GM10248 (cell line): ENCODE results near the gene PHACTR1.

ENCODE experiments used
- CTCF ChIA-PET: fragments of 300-600 bp; sonication (Branson Sonifier 250); formaldehyde crosslinking; extraction: SDS; loops from one replicate; lab custom pipeline; 2021; ENCODE audit warnings: antibody characterized with exemption; lab: Yijun Ruan, JAX
- POLR2A ChIA-PET: fragments of 350-650 bp; sonication (Branson Sonifier 250); formaldehyde crosslinking; extraction: SDS; loops from one replicate; lab custom pipeline; 2020; ENCODE audit warnings: antibody characterized with exemption; lab: Yijun Ruan, JAX
- DNase-seq: peaks from one replicate; pipeline ENCODE4 v3.0.0; 2012; ENCODE audit errors: extremely low spot score
- TF ChIP-seq, protein P1 (sequence below): IDR thresholded peaks from 2 replicates; pipeline ENCODE4 v1.5.1; 2012; ENCODE audit warnings: mild to moderate bottlenecking, low read depth; ENCODE audit errors: extremely low read depth, missing control alignments, control extremely low read depth

Gene PHACTR1

DNA sequence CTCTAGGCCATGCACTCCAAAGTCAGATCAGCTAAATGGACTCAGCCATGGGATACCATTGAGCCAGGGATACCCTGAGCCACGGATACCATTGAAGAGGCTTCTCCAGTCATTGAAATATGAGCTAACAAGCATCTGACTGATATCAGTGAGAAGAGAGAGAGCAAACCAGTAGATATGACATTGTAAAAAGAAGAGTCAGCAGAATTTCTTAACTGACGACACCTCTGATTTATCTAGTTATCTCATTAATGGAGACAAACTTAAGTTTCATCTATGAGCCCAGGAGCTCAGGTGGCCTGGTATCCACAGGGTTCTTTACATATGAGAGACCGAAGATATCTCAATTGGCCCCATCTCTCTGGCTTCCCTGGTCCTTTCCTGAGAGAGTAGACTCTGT is 471.1 kb downstream of the PHACTR1 start:
- DNase-seq, result no peak
- ChIA-PET CTCF (interaction anchor here (0.9 to 1.6 kb wide), 5 partner anchors 10 to 150 kb away, joined by 3 to 5 read pairs (median 4); no protein-coding TSS in a partner anchor), POLR2A (no interaction called here)

DNA sequence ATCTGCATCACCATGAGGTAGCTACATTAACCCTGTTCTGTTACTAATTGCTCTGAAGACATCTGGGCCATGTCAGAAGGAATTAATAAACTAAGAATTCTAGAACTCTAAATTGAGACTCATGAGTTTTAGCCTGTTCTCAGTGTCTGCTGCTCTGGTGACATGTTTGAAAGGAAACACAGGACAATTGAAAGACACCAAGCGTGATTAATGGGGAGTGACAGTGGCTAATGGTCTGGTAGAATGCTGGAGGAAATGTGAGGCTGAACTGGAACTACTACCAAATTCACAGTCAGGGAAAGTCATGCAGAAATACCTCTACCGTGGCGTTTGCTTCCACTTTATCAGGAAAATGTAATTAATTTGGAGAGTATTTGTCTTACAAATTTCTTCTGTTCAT is 471.7 kb downstream of the PHACTR1 start:
- ChIA-PET CTCF (interaction anchor here (0.9 to 1.6 kb wide), 5 partner anchors 9 to 149 kb away, joined by 3 to 5 read pairs (median 4); no protein-coding TSS in a partner anchor), POLR2A (no interaction called here)
- DNase-seq, result no peak
- TF ChIP-seq, protein P1, sequence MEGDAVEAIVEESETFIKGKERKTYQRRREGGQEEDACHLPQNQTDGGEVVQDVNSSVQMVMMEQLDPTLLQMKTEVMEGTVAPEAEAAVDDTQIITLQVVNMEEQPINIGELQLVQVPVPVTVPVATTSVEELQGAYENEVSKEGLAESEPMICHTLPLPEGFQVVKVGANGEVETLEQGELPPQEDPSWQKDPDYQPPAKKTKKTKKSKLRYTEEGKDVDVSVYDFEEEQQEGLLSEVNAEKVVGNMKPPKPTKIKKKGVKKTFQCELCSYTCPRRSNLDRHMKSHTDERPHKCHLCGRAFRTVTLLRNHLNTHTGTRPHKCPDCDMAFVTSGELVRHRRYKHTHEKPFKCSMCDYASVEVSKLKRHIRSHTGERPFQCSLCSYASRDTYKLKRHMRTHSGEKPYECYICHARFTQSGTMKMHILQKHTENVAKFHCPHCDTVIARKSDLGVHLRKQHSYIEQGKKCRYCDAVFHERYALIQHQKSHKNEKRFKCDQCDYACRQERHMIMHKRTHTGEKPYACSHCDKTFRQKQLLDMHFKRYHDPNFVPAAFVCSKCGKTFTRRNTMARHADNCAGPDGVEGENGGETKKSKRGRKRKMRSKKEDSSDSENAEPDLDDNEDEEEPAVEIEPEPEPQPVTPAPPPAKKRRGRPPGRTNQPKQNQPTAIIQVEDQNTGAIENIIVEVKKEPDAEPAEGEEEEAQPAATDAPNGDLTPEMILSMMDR, result no peak

More for the DNA sequence above, 471.1 kb downstream of the PHACTR1 start:
- TF ChIP-seq, protein P1, result no peak

DNA sequence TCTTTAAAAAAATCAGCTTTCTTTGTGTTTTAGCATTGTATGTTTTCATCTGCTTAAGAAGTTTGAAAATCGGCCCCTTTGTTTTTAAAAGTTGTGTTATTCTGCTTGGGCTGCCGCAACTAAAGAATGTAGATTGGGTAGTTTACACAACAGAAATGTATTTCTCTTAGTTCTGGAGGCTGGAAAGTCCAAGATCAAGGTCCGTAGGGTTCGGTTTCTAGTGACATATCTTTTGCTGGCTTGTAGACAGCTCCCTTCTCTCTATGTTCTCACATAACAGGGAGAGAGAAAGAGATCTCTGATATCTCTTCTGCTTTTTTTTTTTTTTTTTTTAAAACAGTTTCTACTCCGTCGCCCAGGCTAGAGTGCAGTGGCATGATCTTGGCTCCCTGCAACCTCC is 473.1 kb downstream of the PHACTR1 start:
- ChIA-PET CTCF (no interaction called here), POLR2A (no interaction called here)
- TF ChIP-seq, protein P1, result no peak
- no peak for DNase-seq

DNA sequence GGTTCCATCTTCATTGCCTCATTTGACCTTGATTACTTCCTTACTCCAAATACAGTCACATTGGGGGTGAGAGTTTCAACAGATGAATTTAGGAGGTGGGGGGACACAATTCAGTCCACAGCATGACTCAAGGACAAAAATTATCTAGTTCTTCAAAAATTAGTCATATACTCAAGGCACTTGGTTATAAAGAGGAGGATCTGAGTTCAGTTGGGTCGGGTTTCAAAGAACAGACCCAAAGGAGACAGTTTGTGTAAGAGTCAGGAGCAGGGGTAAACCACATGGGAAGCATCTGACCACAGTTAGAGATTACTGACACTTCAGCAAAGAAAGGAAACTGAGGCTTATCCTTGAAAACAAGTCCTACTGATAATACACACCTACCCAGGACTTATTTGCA is 473.8 kb downstream of the PHACTR1 start:
- ChIA-PET POLR2A (no interaction called here), CTCF (no interaction called here)
- no peak for DNase-seq
- TF ChIP-seq, protein P1, result no peak

DNA sequence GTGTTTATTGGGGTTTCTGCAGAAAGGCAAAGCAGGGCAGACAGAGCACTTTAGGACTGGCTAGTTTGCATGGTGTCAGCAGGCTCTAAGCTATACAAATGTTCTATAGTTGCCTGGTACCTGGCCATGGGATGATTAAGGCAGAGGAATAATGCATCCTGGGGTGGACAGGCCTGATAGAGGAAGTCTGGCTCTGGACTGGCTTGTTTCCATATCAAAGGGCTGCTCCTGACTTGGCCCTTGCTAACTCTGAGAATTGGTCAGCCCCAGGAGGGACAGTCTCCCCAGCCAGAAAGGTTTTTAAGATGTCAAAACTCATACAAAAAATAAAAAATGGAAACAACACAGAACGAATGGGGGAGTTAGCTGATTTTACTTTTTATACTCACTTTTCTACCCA is 474.9 kb downstream of the PHACTR1 start:
- POLR2A ChIA-PET, result no interaction called here
- TF ChIP-seq, protein P1, result no peak
- CTCF ChIA-PET, result interaction anchor here (7.1 kb wide), 1 partner anchor 139 kb away, joined by 74 read pairs; the partner anchor contains the start of gene TBC1D7
- no peak for DNase-seq

DNA sequence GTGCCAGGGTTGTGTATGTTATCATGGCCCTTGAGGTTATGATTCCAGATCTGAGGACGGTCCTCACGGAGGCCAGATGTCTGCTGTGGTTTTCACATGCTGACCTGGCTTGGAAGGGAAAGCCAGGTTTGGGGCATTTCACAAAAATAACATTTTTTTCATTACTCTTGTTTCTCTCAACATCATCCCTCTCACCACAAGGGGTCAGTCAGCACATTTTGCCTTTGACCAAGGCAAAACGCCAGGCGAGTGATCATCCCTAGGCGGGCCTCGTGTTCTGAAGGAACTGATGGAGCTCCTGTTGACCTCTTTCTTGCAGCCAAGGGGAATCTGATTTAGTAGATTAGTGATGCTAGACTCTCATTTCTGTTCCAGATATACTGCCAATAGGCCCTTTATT is 478.3 kb downstream of the PHACTR1 start:
- CTCF ChIA-PET, result interaction anchor here (0.7 to 7.1 kb wide), 31 partner anchors 10 to 283 kb away, joined by 3 to 74 read pairs (median 3); partner anchors contain the start of gene TBC1D7
- peak; percentile 78 for DNase-seq
- TF ChIP-seq, protein P1, result peak; percentile 73
- POLR2A ChIA-PET, result no interaction called here
